ENCODE measurements around the gene SND1. TPM values are rescaled to one million over a fixed set of nuclear protein-coding genes. Genes with fewer than 3 reads are reported as not detected.

The SND1 gene
- total and polyA plus RNA-seq, 3 experiments from 2014 or later = 121 to 203 (median 198) TPM

- Mint-ChIP-seq H3K27ac (no peak overlapping the region), H3K9me3 (no peaks in the 10 kb centered on the region), H3K4me1 (peaks cover 33 to 35% (median 33%) of the 10 kb centered on the region in 3 donors), H3K36me3 (no peaks in the 10 kb centered on the region), H3K4me3 (no peak overlapping the region), H3K27me3 (peaks cover 0 to 5% of the 10 kb centered on the region in 2 donors)
- no peak overlapping the region for H3K4me3 ChIP-seq (ENCODE audit: low read length)
- CTCF ChIA-PET = no interaction called here
- H3K27ac ChIP-seq (ENCODE audit: low read depth, low read length) = no peak overlapping the region
- no peaks in the 10 kb centered on the region for H3K36me3 ChIP-seq (ENCODE audit: insufficient read depth, low read length)
- H3K4me1 ChIP-seq (ENCODE audit: insufficient read depth, low read length) = peaks cover 32% of the 10 kb centered on the region
- no peaks in the 10 kb centered on the region for H3K9me3 ChIP-seq (ENCODE audit: low read length)
- POLR2A ChIA-PET = no interaction called here
- DNase-seq = no peak
- H3K27me3 ChIP-seq (ENCODE audit: insufficient read depth, low read length, poor library complexity, severe bottlenecking) = no peaks in the 10 kb centered on the region
These were observed 462.8 kb downstream of the SND1 start for GRCh38 chr7:128114806-128115205.

- ChIA-PET CTCF (no interaction called here), POLR2A (no interaction called here)
- H3K4me3 ChIP-seq (ENCODE audit: low read length) = no peak overlapping the region
- H3K27me3 Mint-ChIP-seq = peaks cover 0 to 7% of the 10 kb centered on the region in 2 donors
- H3K9me3 ChIP-seq (ENCODE audit: low read length) = no peaks in the 10 kb centered on the region
- H3K27me3 ChIP-seq (ENCODE audit: insufficient read depth, low read length, poor library complexity, severe bottlenecking) = no peaks in the 10 kb centered on the region
- H3K4me1 Mint-ChIP-seq = peaks cover 27 to 29% (median 28%) of the 10 kb centered on the region in 3 donors
- no peaks in the 10 kb centered on the region for H3K36me3 Mint-ChIP-seq
- peaks cover 27% of the 10 kb centered on the region for H3K4me1 ChIP-seq (ENCODE audit: insufficient read depth, low read length)
- no peak for DNase-seq
- H3K27ac ChIP-seq (ENCODE audit: low read depth, low read length) = no peak overlapping the region
- H3K27ac Mint-ChIP-seq = peak overlapping the region in 1 of 8 donors; percentile 33
- H3K4me3 Mint-ChIP-seq = no peak overlapping the region
- no peaks in the 10 kb centered on the region for H3K9me3 Mint-ChIP-seq
- H3K36me3 ChIP-seq (ENCODE audit: insufficient read depth, low read length) = no peaks in the 10 kb centered on the region
These were observed 463.4 kb downstream of the SND1 start for GRCh38 chr7:128115336-128115820.

GRCh38 chr7:128115821-128116723, 464.1 kb downstream of the SND1 start:
- H3K27me3 ChIP-seq (ENCODE audit: insufficient read depth, low read length, poor library complexity, severe bottlenecking) = no peaks in the 10 kb centered on the region
- POLR2A ChIA-PET = no interaction called here
- peaks cover 0 to 7% of the 10 kb centered on the region in 2 donors for H3K27me3 Mint-ChIP-seq
- CTCF ChIA-PET = no interaction called here
- no peak overlapping the region for H3K4me3 ChIP-seq (ENCODE audit: low read length)
- no peaks in the 10 kb centered on the region for H3K36me3 ChIP-seq (ENCODE audit: insufficient read depth, low read length)
- no peak overlapping the region for H3K27ac ChIP-seq (ENCODE audit: low read depth, low read length)
- H3K27ac Mint-ChIP-seq = peak overlapping the region in 1 of 8 donors; percentile 65
- no peaks in the 10 kb centered on the region for H3K9me3 ChIP-seq (ENCODE audit: low read length)
- H3K4me1 Mint-ChIP-seq = peaks cover 20 to 22% (median 21%) of the 10 kb centered on the region in 3 donors
- peaks cover 20% of the 10 kb centered on the region for H3K4me1 ChIP-seq (ENCODE audit: insufficient read depth, low read length)
- H3K36me3 Mint-ChIP-seq = no peaks in the 10 kb centered on the region
- H3K9me3 Mint-ChIP-seq = no peaks in the 10 kb centered on the region
- no peak for DNase-seq
- no peak overlapping the region for H3K4me3 Mint-ChIP-seq

- H3K27ac Mint-ChIP-seq = no peak overlapping the region
- peaks cover 14 to 16% (median 14%) of the 10 kb centered on the region in 3 donors for H3K4me1 Mint-ChIP-seq
- H3K4me3 Mint-ChIP-seq = no peak overlapping the region
- no peaks in the 10 kb centered on the region for H3K9me3 Mint-ChIP-seq
- Histone ChIP-seq H3K4me3 (ENCODE audit: low read length) (no peak overlapping the region), H3K27me3 (ENCODE audit: insufficient read depth, low read length, poor library complexity, severe bottlenecking) (no peaks in the 10 kb centered on the region), H3K36me3 (ENCODE audit: insufficient read depth, low read length) (no peaks in the 10 kb centered on the region), H3K9me3 (ENCODE audit: low read length) (no peaks in the 10 kb centered on the region), H3K4me1 (ENCODE audit: insufficient read depth, low read length) (peaks cover 13% of the 10 kb centered on the region), H3K27ac (ENCODE audit: low read depth, low read length) (no peak overlapping the region)
- H3K27me3 Mint-ChIP-seq = peaks cover 0 to 7% of the 10 kb centered on the region in 2 donors
- ChIA-PET CTCF (no interaction called here), POLR2A (no interaction called here)
- no peak for DNase-seq
- no peaks in the 10 kb centered on the region for H3K36me3 Mint-ChIP-seq
These were observed 464.7 kb downstream of the SND1 start for GRCh38 chr7:128116740-128117139.

- Mint-ChIP-seq H3K27me3 (peaks cover 0 to 6% of the 10 kb centered on the region in 2 donors), H3K4me3 (no peak overlapping the region), H3K27ac (no peak overlapping the region), H3K9me3 (no peaks in the 10 kb centered on the region), H3K4me1 (peaks cover 4 to 6% (median 5%) of the 10 kb centered on the region in 3 donors), H3K36me3 (no peaks in the 10 kb centered on the region)
- Histone ChIP-seq H3K9me3 (ENCODE audit: low read length) (no peaks in the 10 kb centered on the region), H3K4me3 (ENCODE audit: low read length) (no peak overlapping the region), H3K36me3 (ENCODE audit: insufficient read depth, low read length) (no peaks in the 10 kb centered on the region), H3K27ac (ENCODE audit: low read depth, low read length) (no peak overlapping the region), H3K4me1 (ENCODE audit: insufficient read depth, low read length) (peaks cover 4% of the 10 kb centered on the region), H3K27me3 (ENCODE audit: insufficient read depth, low read length, poor library complexity, severe bottlenecking) (no peaks in the 10 kb centered on the region)
- ChIA-PET POLR2A (no interaction called here), CTCF (interaction anchor here (1.0 kb wide), 1 partner anchor 18 kb away, joined by 4 read pairs; no protein-coding TSS in a partner anchor)
- DNase-seq = no peak
These were observed 465.7 kb downstream of the SND1 start for GRCh38 chr7:128117691-128118090.

GRCh38 chr7:128119036-128119435, 467.0 kb downstream of the SND1 start:
- ChIA-PET POLR2A (no interaction called here), CTCF (interaction anchor here (0.7 kb wide), 1 partner anchor 228 kb away, joined by 3 read pairs; no protein-coding TSS in a partner anchor)
- no peaks in the 10 kb centered on the region for H3K9me3 Mint-ChIP-seq
- no peak overlapping the region for H3K4me3 Mint-ChIP-seq
- Histone ChIP-seq H3K36me3 (ENCODE audit: insufficient read depth, low read length) (no peaks in the 10 kb centered on the region), H3K9me3 (ENCODE audit: low read length) (no peaks in the 10 kb centered on the region), H3K4me3 (ENCODE audit: low read length) (no peak overlapping the region), H3K27me3 (ENCODE audit: insufficient read depth, low read length, poor library complexity, severe bottlenecking) (no peaks in the 10 kb centered on the region), H3K4me1 (ENCODE audit: insufficient read depth, low read length) (no peaks in the 10 kb centered on the region), H3K27ac (ENCODE audit: low read depth, low read length) (no peak overlapping the region)
- no peak for DNase-seq
- no peaks in the 10 kb centered on the region for H3K36me3 Mint-ChIP-seq
- no peaks in the 10 kb centered on the region for H3K4me1 Mint-ChIP-seq
- no peak overlapping the region for H3K27ac Mint-ChIP-seq
- peaks cover 0 to 6% of the 10 kb centered on the region in 2 donors for H3K27me3 Mint-ChIP-seq

GRCh38 chr7:128120116-128120515, 468.1 kb downstream of the SND1 start:
- no peaks in the 10 kb centered on the region for H3K36me3 ChIP-seq (ENCODE audit: insufficient read depth, low read length)
- no peak overlapping the region for H3K4me3 Mint-ChIP-seq
- H3K9me3 ChIP-seq (ENCODE audit: low read length) = no peaks in the 10 kb centered on the region
- peaks cover 5 to 7% (median 6%) of the 10 kb centered on the region in 3 donors for H3K4me1 Mint-ChIP-seq
- no peaks in the 10 kb centered on the region for H3K36me3 Mint-ChIP-seq
- H3K4me1 ChIP-seq (ENCODE audit: insufficient read depth, low read length) = peaks cover 7% of the 10 kb centered on the region
- ChIA-PET POLR2A (no interaction called here), CTCF (no interaction called here)
- H3K9me3 Mint-ChIP-seq = no peaks in the 10 kb centered on the region
- DNase-seq = no peak
- no peak overlapping the region for H3K27ac Mint-ChIP-seq
- H3K4me3 ChIP-seq (ENCODE audit: low read length) = no peak overlapping the region
- peaks cover 0 to 6% of the 10 kb centered on the region in 2 donors for H3K27me3 Mint-ChIP-seq
- no peaks in the 10 kb centered on the region for H3K27me3 ChIP-seq (ENCODE audit: insufficient read depth, low read length, poor library complexity, severe bottlenecking)
- H3K27ac ChIP-seq (ENCODE audit: low read depth, low read length) = no peak overlapping the region

GRCh38 chr7:128120976-128121490, 469.0 kb downstream of the SND1 start:
- Histone ChIP-seq H3K27me3 (ENCODE audit: insufficient read depth, low read length, poor library complexity, severe bottlenecking) (no peaks in the 10 kb centered on the region), H3K4me1 (ENCODE audit: insufficient read depth, low read length) (peaks cover 7% of the 10 kb centered on the region), H3K36me3 (ENCODE audit: insufficient read depth, low read length) (no peaks in the 10 kb centered on the region), H3K4me3 (ENCODE audit: low read length) (no peak overlapping the region), H3K9me3 (ENCODE audit: low read length) (no peaks in the 10 kb centered on the region), H3K27ac (ENCODE audit: low read depth, low read length) (no peak overlapping the region)
- Mint-ChIP-seq H3K4me3 (no peak overlapping the region), H3K36me3 (no peaks in the 10 kb centered on the region), H3K27me3 (peaks cover 0 to 6% of the 10 kb centered on the region in 2 donors), H3K4me1 (peaks cover 6 to 9% (median 8%) of the 10 kb centered on the region in 3 donors), H3K27ac (no peak overlapping the region), H3K9me3 (no peaks in the 10 kb centered on the region)
- DNase-seq = no peak
- ChIA-PET CTCF (interaction anchor here (0.9 kb wide), 1 partner anchor 89 kb away, joined by 3 read pairs; no protein-coding TSS in a partner anchor), POLR2A (no interaction called here)

All from CD8-positive, alpha-beta memory T cell (primary cell).